ENCODE results near the gene MRPS5. TPM values are rescaled to one million over a fixed set of nuclear protein-coding genes. Genes with fewer than 3 reads are reported as not detected.

Gene MRPS5
- total RNA-seq, 1 donor from 2014 or later, result 55.0 TPM

- no peak overlapping the region for H3K27ac ChIP-seq
- H3K9me3 ChIP-seq, result no peaks in the 10 kb centered on the region
- intact Hi-C loops (cut with DNase I), result no loop called here
- no peak for DNase-seq (ENCODE audit: extremely low spot score in 2 of 2)
- TF ChIP-seq CTCF (IDR thresholded peaks at IDR 0.05) (no peak), POLR2A (IDR thresholded peaks at IDR 0.05) (no peak), POLR2AphosphoS5 (IDR thresholded peaks at IDR 0.05; ENCODE audit: insufficient read depth in 1 of 2, low read depth in 1 of 2) (no peak)
- H3K27me3 ChIP-seq, result no peaks in the 10 kb centered on the region
- H3K36me3 ChIP-seq, result no peaks in the 10 kb centered on the region
- peaks cover 5% of the 10 kb centered on the region for H3K4me1 ChIP-seq
- H3K4me3 ChIP-seq, result no peak overlapping the region
These were observed 43.6 kb downstream of the MRPS5 start for GRCh38 chr2:95077861-95078603.

GRCh38 chr2:95077530-95077825 lies 44.1 kb downstream of the MRPS5 start:
- Histone ChIP-seq H3K4me3 (no peak overlapping the region), H3K27me3 (no peaks in the 10 kb centered on the region), H3K27ac (no peak overlapping the region), H3K36me3 (no peaks in the 10 kb centered on the region), H3K4me1 (peaks cover 5% of the 10 kb centered on the region), H3K9me3 (no peaks in the 10 kb centered on the region)
- DNase-seq (ENCODE audit: extremely low spot score in 2 of 2), result no peak
- no peak for TF ChIP-seq POLR2A (IDR thresholded peaks at IDR 0.05)
- TF ChIP-seq CTCF (IDR thresholded peaks at IDR 0.05), result no peak
- no peak for TF ChIP-seq POLR2AphosphoS5 (IDR thresholded peaks at IDR 0.05; ENCODE audit: insufficient read depth in 1 of 2, low read depth in 1 of 2)
- intact Hi-C loops (cut with DNase I), result no loop called here

GRCh38 chr2:95076705-95077529 lies 44.7 kb downstream of the MRPS5 start:
- peak; percentile 13 to 47 (median 29) for TF ChIP-seq CTCF (IDR thresholded peaks at IDR 0.05)
- no peak for TF ChIP-seq POLR2A (IDR thresholded peaks at IDR 0.05)
- intact Hi-C loops (cut with DNase I), result no loop called here
- no peak for DNase-seq (ENCODE audit: extremely low spot score in 2 of 2)
- Histone ChIP-seq H3K9me3 (no peaks in the 10 kb centered on the region), H3K4me1 (peaks cover 5% of the 10 kb centered on the region), H3K27me3 (no peaks in the 10 kb centered on the region), H3K36me3 (no peaks in the 10 kb centered on the region), H3K4me3 (peak overlapping the region; percentile 31 to 40), H3K27ac (no peak overlapping the region)

- Histone ChIP-seq H3K4me1 (peaks cover 5% of the 10 kb centered on the region), H3K36me3 (no peaks in the 10 kb centered on the region), H3K27me3 (no peaks in the 10 kb centered on the region), H3K27ac (no peak overlapping the region), H3K4me3 (no peak overlapping the region), H3K9me3 (no peaks in the 10 kb centered on the region)
- no peak for TF ChIP-seq CTCF (IDR thresholded peaks at IDR 0.05)
- peak in 1 of 2 donors; percentile 58 for DNase-seq (ENCODE audit: extremely low spot score in 2 of 2)
- intact Hi-C loops (cut with DNase I), result no loop called here
These were observed 46.0 kb downstream of the MRPS5 start for GRCh38 chr2:95075440-95076132.

Data from vagina (tissue), 2 donors.